Stimulated activated CD4-positive, alpha-beta T cell treated with anti-CD3 and anti-CD28 coated beads, Interleukin-12 subunit alpha, Interleukin-12 subunit beta, amount 100 ng/mL, for 48 hours (primary cell): ENCODE results near the gene HDAC4.
"Not testable (repeated sequence)": the region's sequence is repeated elsewhere in the genome, so short reads cannot be mapped to it uniquely, and the experiment has no call there.

Experiments used
- DNase-seq, 3 donors: peaks; one replicate each; pipeline ENCODE4 v3.0.0-alpha.2; 2020; ENCODE audit warnings: low read depth in 2 of 3, low spot score in 1 of 3

The HDAC4 gene

DNA sequence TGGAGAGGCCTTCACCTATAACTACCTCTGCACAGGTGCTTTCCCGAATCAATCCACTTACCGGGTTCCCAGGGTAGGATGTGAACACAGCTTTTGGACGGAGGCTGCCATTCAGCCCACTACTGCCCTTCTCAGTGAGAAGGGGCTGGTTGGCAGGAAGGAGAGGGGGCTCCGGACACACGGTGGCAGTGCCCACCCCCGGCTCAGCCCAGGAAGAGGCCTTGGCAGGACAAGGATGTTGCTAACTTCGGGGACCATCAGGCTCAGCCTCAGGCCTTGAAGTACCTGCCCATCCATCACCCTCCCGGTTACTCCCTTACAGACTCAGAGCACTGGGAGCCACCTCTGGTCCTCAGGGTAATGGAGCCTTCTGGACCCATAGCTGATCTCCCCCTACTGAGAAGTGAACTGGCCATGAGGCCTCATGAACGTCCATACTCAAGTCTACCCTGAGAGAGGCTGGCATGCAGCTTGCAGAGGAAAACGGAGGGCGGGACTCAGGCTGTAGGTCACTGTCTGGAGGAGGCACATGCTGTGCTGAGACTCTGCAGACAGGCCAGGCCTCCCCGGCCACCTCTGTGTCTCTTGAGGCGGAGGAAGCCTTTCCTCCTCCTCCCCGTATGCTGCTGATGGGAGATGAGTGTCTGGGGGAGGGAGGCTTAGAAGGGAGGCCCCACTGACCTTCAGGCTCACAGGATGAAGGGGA is 361.9 kb downstream of the HDAC4 start:
- no peak for DNase-seq

DNA sequence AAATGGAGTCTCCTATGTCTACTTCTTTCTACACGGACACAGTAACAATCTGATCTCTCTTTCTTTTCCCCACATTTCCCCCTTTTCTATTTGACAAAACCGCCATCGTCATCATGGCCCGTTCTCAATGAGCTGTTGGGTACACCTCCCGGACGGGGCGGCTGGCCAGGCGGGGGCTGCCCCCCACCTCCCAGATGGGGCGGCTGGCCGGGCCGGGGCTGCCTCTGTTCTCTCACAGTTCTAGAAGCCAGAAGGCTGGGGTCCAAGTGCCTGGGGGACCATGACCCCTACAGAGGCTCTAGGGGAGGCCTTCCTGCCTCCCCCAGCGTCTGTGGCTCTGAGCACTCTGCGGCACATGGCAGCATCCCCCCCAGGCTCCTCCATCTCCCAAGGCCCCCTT is 362.5 kb downstream of the HDAC4 start:
- DNase-seq, result not testable (repeated sequence)

DNA sequence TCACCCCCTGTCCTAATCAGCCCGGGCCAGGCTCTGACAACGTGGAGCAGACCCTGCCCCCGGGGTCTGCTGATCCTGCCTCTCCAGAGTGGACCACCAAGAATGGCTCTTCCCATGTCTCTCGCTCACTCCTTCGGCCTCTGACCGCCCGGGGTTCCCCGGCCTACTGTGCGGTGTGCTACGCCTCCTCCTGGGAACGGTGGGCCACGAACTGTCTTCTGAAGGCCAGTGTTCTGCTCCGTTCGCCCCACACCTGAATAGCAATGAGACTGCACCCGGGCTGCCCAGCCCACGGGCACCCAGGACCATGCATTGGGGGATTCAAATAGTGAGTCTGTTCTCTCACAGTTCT is 363.3 kb downstream of the HDAC4 start:
- DNase-seq, result no peak

DNA sequence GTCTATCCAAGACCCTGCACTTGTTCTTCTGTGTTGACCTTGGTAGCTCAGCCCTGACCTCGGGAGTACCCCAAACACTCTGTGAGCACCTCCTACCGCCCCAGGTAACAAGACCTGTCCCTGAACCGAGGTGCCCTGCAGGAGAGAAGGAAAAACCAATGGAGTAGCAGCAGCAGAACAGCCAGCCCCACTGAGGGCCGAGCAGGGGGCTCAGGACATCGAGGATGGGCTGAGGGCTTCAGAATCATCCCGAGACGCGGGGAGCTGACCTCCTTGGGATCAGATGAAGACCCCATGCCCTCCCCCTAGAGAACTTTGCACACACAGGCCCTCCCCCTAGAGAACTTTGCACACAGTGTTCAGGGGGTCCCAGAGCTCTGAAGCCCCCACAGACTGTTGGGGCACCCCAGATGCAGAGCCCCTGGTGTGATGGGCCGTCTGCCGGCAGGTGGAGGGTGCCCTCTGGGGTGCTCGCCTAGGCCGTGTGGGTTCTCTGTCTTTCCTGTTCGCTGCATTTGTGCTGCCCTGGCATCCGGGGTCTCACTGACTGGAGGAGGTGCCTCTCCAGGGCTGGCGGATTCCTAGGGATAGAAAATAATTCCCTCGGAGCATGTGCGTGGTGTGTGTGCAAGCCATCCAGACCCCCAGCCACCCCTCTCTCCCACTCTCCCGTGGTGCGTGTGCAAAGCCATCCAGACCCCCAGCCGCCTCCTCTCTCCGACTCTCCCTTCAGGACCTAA is 363.8 kb downstream of the HDAC4 start:
- DNase-seq, result no peak

DNA sequence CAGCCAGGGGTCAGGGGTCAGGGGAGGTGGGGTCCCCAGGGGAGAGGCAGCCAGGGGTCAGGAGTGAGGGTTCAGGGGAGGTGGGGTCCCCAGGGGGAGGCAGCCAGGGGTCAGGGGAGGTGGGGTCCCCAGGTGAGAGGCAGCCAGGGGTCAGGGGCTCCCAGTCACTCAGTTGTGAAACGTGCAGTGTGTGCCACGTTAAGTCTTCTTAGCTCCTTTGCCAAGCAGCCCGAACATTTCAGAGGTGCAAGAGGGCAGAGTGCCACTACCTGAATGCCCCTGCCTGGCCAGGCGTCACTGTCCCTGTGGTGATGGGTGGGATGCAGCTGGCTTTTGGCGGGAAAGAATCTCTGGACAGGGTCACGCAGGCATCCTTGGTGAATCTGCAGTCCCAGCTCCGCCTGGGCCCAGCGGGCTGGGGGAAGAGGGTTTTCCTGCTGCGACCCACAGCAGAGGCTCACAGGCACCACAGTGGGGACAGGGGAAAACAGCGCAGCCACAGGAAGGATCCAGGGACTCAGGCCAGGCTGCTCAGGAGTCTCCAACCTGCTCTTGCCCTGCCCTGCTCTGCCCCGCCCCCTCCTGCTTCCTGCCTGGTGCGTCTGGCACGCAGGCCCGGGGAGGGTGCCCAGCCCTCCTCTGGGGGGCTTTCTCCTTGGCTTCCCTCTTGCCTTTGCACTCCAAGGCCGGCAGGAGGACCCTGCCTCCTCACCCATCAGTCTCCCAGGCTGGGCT is 364.7 kb downstream of the HDAC4 start:
- no peak for DNase-seq

DNA sequence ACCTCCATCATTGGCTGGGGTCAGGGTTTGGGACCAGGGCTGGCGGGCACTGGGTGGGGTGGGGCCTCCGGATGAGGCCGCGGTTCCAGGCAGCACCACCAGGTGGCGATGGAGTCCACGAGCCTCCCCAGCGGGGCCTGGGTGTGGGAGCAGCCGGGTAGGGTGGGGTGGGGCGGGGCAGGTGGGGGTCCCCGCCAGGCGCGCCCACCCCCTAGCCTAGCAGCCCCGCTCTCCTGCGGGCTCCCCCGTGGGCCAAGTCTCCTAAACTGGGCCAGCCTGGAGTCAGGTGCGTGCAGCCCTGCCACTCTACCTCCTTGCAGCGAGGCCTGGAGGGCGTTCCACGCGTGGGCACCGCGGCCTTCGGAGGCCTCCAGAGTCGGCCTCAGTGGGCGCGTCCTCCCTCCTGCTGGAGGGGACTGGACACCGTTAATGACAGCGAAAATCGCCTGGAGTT is 365.4 kb downstream of the HDAC4 start:
- DNase-seq, result peak; percentile 32 to 66 (median 56)

DNA sequence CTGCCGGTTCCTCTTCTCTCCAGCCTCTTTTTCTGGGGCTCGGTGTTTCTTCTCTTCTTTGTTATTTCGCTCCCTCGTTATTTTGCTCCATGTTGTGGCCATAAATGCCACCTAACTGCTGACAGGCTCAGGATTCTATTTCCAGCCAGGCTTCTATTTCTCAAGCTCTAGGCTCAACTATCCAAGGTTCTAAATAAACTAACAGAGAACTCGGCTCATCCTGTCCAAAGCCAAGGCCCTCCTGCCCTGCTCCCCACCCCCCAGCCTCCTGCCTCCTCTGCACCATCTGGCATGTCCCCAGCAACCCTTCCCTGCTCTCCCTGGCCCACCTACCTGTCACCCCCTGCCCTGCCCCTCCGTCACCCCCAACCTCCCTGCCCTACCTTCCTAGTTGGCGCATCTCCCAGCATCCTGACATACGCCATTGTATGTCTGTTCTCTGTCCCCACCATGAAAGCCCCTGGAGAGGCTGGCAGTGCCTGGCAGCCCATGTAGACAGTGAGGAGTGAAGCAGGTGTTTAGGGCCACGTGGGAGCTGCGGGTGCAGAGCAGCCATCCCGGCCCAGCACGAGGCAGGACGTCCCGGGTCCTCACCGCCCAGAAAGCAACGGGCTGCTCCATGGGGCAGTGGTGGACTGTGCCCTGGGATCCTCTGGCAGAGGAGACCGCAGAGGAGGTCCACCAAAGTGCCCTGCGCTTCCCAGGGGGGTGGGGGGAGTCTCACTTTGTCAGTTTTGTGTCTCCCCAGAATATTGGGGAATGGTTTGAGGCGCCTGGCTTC is 366.1 kb downstream of the HDAC4 start:
- no peak for DNase-seq

DNA sequence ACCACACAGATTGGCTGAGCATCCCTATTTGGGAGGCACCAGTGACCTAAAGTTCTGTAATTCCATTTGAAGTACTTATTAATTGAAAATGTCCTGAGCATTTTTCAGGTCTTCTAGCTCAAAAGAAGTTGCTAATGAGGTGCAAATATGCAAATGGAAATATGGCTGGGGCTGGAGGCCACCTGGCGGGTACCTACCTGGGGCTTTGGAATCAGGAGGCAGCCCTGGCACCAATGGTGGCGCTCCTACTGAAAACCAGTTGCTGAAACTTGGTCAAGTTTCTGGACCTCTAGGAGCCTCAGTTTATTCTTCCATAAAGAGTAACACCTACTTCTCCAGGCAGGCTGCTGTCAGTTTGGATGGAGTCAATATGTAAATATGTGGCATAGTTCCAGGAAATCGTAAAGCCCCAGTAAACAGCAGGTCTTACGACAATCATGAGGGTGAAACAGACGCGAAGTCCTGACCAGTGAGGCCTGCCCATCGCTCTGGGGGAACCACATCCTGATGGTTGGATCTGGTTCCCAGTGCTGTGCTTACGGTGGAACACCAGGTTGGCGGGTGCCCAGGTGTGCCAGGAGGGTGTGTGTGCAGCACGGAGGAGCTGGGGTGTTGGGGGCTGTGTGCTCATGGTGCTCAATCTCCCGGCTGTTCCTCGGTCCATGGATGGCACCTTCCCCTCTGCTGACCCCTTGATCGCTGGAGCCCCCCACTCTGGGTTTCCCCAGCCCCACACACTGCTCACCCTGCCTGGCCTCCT is 366.8 kb downstream of the HDAC4 start:
- DNase-seq, result no peak

DNA sequence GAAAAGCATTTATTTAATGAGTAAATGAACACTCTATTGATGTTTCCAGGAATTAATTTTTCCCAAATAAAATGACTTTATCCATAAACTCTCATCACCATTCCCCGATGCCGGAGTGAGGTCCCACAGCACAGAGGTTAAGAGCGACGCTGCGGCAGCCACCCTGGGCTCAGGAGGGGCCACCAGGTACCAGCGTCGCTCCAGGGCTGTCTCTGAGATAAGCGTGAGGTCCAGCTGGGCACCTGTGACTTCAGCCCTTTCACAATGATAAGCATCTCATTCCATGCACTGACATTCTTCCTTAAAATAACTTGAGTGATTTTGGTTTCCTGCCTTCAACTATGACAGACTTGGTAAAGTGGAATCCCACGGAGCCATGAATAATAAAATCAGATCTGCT is 370.9 kb downstream of the HDAC4 start:
- DNase-seq, result no peak

DNA sequence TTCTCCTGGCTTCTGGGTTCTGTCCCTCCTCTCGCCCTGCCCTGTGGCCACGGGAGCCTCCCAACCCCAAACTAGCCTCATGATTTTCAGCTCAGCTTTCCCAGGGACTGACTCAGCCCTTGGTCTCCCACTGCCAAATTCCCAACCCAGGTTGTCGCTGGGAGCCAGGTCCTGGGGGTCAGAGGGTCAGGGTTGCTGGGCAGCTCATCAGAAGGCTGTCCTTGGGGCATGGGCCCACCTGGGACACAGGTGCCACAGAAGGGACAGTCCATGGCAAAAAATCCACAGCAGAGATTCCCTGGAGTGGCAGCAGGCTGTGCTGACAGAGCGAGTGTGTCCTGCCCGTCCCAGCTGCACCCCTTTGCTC is 372.6 kb downstream of the HDAC4 start:
- no peak for DNase-seq

DNA sequence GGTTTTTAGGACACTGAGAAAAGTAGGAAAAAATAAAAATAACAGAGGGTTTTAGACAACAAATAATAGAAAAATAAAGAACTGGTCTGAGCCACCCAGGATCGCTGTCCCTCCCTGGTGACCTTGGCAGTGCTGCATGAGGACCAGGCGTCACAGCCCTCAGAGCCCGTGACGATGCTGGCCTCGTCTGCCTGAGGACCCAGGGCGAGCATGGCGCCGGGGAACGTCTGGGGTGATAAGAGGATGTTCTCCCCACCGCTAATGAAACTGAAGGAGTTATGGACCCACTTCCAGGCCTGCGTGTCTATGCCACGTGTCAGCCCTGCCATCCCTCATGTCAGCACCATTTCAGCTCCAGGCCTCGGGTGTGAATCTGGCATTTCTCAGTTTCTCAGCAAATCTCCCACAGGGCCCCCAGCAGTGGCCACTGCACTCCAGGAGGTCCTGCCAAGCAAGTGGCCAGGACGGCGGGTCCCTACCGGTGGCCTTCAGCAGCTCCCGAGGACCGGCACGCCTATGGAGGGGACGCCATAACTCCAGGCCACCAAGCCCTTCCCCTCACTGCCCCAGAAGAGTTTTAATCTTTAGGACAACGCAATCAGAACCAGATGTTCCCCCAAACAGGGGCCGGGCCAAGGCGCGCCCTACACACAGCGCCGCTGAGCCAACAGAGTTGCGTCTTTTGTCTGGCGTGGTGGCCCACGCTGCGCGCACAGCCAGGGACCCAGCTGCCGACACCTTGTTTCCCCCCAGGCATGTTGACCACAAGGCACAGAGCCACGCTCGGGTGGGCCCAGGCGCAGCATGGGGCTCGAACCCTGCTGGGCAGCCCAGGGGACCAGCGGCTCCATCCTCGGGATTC is 373.2 kb downstream of the HDAC4 start:
- DNase-seq, result no peak

DNA sequence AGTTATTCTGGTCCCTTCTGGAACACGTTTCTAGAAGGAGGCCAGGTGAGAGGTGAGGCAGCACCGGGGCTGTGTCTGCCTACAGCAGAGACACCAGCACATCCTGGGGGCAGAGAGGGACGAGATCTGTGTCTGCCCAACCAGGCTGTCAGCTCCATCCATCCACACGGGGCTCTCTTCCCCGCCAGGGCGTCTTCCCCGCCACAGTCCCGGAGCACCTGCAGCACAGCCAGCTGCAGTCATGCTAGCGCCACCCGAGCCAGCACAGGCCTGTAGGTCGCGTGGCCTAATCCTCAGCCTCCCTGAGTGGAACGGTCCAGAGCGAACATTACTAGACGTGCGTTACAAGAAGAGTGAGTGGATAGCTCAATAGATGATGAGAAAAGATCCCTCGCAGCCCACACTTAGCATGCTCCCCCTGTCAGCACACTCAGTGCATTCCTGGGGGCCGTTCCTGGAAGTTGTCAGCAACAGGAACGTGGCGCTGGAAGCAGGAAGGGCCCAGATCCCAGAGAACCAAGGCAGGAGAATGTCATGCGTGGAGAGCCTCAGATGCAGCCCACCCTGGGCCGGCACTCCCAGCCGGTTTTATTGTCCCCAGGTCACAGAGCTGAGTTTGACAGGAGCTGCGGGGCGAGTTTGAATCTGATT is 374.0 kb downstream of the HDAC4 start:
- DNase-seq, result no peak

DNA sequence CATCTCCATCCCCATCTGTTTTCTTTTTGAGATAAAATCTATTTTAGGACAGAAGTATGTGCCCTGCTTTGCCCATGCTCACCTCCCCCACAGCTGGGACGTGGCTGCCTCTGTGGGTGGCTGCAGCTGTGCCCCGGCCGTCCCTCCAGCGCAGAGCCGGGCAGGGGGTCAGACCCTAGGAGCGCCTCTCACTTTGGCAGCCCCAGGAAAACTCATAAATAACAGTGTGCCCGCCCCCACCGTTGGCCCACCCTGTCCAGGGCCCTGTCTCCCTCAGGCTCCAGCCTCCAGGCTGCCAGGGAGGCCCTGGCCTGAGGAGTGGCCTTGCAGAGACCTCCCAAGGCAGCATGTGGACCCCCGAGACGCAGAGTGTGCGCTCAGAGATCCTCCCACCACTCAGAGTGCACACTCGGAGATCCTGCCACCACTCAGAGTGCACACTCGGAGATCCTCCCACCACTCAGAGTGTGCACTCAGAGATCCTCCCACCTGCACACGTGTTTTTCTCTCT is 374.8 kb downstream of the HDAC4 start:
- no peak for DNase-seq

DNA sequence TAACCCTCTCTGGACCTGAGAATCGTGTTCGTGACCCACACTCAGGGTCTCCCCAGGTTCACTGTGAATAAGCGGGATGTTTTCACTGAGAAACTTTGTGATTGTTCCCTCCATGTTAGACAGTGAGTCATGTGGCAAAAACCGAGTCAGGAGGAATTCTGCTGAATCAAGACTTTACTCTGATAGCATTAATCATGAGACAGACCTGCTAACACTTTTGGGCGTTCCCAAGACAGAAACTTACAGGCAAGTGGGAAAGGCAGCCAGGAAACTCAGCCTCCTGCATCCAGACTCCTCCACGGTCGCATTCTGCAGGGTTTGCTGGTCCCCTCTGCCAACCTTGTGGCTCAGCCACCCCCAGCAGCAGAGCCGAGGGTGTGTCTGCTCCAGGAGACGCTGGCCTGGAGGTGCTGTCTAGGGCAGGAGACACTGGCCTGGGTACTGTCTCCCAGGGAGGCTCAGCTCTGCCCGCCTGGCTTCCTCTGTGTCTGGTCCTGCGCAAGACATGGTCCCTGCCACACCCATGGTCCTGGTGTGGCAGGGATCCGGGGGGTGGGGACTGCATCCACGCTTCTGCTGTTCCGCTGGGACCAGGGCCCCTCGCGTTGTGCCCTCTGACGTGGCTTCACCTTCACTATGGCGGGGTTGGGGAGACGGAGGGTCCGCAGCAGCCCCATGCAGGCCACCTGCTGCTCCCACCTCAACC is 375.6 kb downstream of the HDAC4 start:
- DNase-seq, result no peak

DNA sequence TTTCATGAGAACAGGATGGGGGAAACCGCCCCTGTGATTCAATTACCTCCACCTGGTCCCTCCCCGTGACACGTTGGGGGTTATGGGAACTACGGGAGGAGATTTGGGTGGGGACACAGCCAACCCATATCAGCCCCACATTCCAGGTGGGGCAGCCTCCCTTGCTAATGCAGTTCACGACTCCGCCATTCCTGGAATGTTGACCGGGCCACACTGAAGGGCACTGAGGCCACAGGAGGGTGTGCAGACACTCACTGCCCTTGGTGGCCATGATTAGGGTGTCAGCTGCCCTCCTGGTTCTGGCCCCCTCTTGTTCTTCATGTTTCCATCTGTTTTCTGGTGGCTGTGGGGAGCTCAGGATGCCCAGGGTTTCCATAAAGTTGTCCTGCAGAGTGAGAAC is 376.6 kb downstream of the HDAC4 start:
- no peak for DNase-seq

DNA sequence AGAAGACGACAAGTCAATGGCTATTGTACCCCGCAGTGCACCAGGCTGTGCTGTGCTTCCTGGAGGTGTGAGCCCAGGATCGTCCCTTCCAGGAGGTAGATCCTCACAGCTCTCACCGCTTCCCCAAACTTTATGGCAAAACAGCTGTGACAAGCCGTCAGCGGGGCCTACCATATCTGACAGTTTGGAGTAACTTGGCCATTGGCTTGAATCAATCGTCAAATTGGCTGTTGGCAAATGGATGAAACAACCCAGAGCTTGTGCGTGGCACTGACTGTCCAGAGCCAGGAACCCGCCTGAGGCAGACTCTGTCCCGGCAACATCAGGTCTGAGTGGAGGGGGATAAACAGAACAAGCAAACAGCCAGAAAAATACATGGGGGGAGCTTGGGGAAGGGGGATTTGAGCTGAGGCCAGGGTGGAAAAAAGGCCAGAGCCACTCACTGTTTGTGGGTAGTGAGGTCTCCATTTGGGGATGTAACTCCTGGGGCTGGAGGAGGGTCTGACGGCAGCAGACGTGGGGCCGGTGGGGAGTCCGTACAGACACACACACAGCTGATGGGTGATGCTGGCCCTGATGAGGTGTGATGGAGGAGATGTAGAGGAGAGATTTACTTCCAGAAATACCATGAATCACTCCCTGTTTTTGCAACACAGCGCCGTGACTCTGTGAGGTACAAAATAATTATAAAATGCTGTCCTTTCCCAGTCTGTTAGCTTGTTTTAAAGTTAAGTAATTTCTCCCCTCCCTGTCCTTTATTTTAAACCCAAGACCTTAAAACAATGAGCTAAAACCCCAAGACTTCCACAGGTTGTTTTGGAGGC is 378.2 kb downstream of the HDAC4 start:
- DNase-seq, result no peak

DNA sequence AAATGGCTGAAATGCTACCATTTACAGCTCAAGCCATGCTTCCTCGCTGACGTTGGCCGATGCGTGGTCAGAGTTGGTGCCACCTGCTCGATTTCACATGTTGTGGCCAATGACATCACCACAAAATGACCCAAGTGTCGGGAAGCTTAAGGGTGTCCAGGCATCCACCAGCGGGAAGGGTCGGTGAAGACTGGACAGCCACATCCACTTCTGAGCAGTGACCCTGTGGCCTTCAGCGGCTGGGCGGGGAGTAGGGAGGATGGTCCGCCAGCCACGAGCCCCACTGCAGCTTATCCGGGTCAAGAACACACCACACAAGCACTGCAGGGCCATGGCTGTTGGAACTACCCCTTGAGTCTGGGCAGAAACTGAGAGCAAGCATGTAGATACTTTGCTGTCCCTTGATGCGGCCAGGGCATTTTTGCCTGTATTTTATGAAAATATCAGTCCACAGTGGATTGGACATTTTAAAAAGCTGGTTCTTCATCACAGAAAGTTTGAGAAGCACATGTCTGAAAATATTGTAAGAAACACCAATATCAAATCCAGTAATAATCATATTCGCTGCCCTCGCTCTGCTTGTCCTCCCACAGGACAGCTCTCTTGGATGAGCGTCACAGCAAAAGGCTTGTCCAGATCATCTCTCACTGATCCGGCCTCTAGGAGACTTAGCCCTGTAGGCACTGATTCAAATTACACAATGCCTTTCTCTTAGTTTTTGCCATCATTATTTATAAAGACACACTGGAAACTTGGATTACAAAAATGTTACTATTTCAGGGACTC is 379.0 kb downstream of the HDAC4 start:
- no peak for DNase-seq
